Keratinocyte (primary cell): ENCODE data around the gene NOTCH3. TPM values are rescaled to one million over a fixed set of nuclear protein-coding genes. Genes with fewer than 3 reads are reported as not detected.

ENCODE experiments used
- DNase-seq: peaks from one replicate; pipeline ENCODE4 v3.0.0-alpha.2; 2011; ENCODE audit warnings: low read depth, missing footprints, low spot score
- FAIRE-seq: peaks from 2 replicates; lab custom pipeline; 2011; peaks lifted over from hg19 to GRCh38; lab: Jason Lieb, UNC
- H2AFZ ChIP-seq: 2 replicates; pipeline ENCODE4 v1.6.0; 2012; ENCODE audit warnings: low read length, control low read depth, inconsistent platforms; ENCODE audit not compliant: control insufficient read depth
- H3K27ac ChIP-seq: 2 replicates; pipeline ENCODE4 v1.5.1; 2011; ENCODE audit warnings: low read length; ENCODE audit not compliant: control insufficient read depth, insufficient read depth
- H3K27me3 ChIP-seq: 3 replicates; pipeline ENCODE4 v1.6.0; 2011; ENCODE audit warnings: low read length; ENCODE audit not compliant: control insufficient read depth, insufficient read depth; ENCODE audit errors: extremely low read depth
- H3K36me3 ChIP-seq, 2 experiments: 2 replicates in 1 of 2; 3 replicates in 1 of 2; pipeline ENCODE4 v1.5.1; 2011; ENCODE audit warnings: low read length in 2 of 2, mild to moderate bottlenecking in 1 of 2; ENCODE audit not compliant: control insufficient read depth in 2 of 2, insufficient read depth in 2 of 2; ENCODE audit errors: extremely low read depth in 1 of 2
- H3K4me1 ChIP-seq: 3 replicates; pipeline ENCODE4 v1.5.1; 2011; ENCODE audit warnings: low read length; ENCODE audit not compliant: control insufficient read depth, insufficient read depth; ENCODE audit errors: extremely low read depth
- H3K4me2 ChIP-seq: 3 replicates; pipeline ENCODE4 v1.6.0; 2011; ENCODE audit warnings: low read depth, low read length; ENCODE audit not compliant: control insufficient read depth, insufficient read depth; ENCODE audit errors: extremely low read depth
- H3K4me3 ChIP-seq, 3 experiments: fragments of 200-600 bp in 1 of 3; sonication (generic) in 1 of 3; 2 replicates in 2 of 3; 3 replicates in 1 of 3; pipeline ENCODE4 v1.5.1; 2011 to 2016; ENCODE audit warnings: low read length in 3 of 3, mild to moderate bottlenecking in 3 of 3, control low read depth in 2 of 3, inconsistent platforms in 1 of 3, low read depth in 1 of 3, mixed read lengths in 1 of 3, mixed run types in 1 of 3, moderate library complexity in 1 of 3; ENCODE audit not compliant: control insufficient read depth in 2 of 3, insufficient read depth in 2 of 3; ENCODE audit errors: extremely low read depth in 1 of 3
- H3K79me2 ChIP-seq: 2 replicates; pipeline ENCODE4 v1.6.0; 2012; ENCODE audit warnings: low read length; ENCODE audit not compliant: control insufficient read depth, insufficient read depth
- H3K9ac ChIP-seq: 3 replicates; pipeline ENCODE4 v1.6.0; 2011; ENCODE audit warnings: low read length; ENCODE audit not compliant: control insufficient read depth, insufficient read depth; ENCODE audit errors: extremely low read depth
- H3K9me1 ChIP-seq: 3 replicates; pipeline ENCODE4 v1.6.0; 2011; ENCODE audit warnings: low read length; ENCODE audit not compliant: control insufficient read depth, insufficient read depth; ENCODE audit errors: extremely low read depth
- H3K9me3 ChIP-seq: 2 replicates; pipeline ENCODE4 v1.5.1; 2012; ENCODE audit warnings: low read depth, low read length; ENCODE audit not compliant: control insufficient read depth
- H4K20me1 ChIP-seq: 3 replicates; pipeline ENCODE4 v1.6.0; 2011; ENCODE audit warnings: low read length; ENCODE audit not compliant: control insufficient read depth, insufficient read depth; ENCODE audit errors: extremely low read depth
- CTCF ChIP-seq, 3 experiments: IDR thresholded peaks in 1 of 3; conservative IDR thresholded peaks in 1 of 3; optimal IDR thresholded peaks in 1 of 3; 2 replicates in 2 of 3; 3 replicates in 1 of 3; pipeline versions ENCODE3 to v1.5.1; 2011; ENCODE audit warnings: low read length in 3 of 3, mild to moderate bottlenecking in 3 of 3, moderate library complexity in 2 of 3, control low read depth in 1 of 3, inconsistent platforms in 1 of 3; ENCODE audit not compliant: insufficient read depth in 2 of 3; ENCODE audit errors: extremely low read depth in 1 of 3
- EZH2 ChIP-seq: IDR thresholded peaks from one replicate; pipeline ENCODE4 v1.6.1; 2012; ENCODE audit warnings: inconsistent platforms, mild to moderate bottlenecking, low read length, moderate library complexity
- dilution Hi-C: fragments of 300-500 bp; cut with MboI; formaldehyde crosslinking; loops from one replicate; pipeline ENCODE4 v1.7.0; 2020; ENCODE audit warnings: low sequenced_read_pairs; ENCODE audit not compliant: extremely low pct_ligation_motif_present
- polyA plus RNA-seq, 5 experiments: library from polyadenylated mRNA; depleted of rRNA in 3 of 5; stranded (reverse) in 3 of 5; stranded (forward) in 1 of 5; unstranded in 1 of 5; fragments of >200 nt; gene quantifications; 1 replicate in 1 of 5; 2 replicates in 3 of 5; 3 replicates in 1 of 5; pipeline versions ENCODE4 v1.2.1 to v1.2.3, GENCODE V29; 2011 to 2012; ENCODE audit warnings: missing spikeins in 2 of 5, low read depth in 1 of 5, low replicate concordance in 1 of 5

NOTCH3 gene
- polyA plus RNA-seq, 1 donor (not counting 4 experiments of a cell fraction or from before 2014, with no cell fraction given) = 4.1 TPM

- Histone ChIP-seq H2AFZ (no peak overlapping the region), H3K27me3 (no peaks in the 10 kb centered on the region), H3K9ac (no peak overlapping the region), H3K9me1 (no peaks in the 10 kb centered on the region), H3K4me3 (no peak overlapping the region), H3K36me3 (peaks cover 47 to 51% of the 10 kb centered on the region in 2 experiments), H3K79me2 (peaks cover 20% of the 10 kb centered on the region), H3K27ac (no peak overlapping the region), H3K4me1 (peaks cover 24% of the 10 kb centered on the region), H3K9me3 (no peaks in the 10 kb centered on the region), H4K20me1 (peaks cover 34% of the 10 kb centered on the region), H3K4me2 (no peak overlapping the region)
- DNase-seq (no peak), FAIRE-seq (no peak)
- dilution Hi-C loops = no loop called here
- TF ChIP-seq EZH2 (no peak), CTCF (optimal IDR thresholded peaks at IDR 0.05 in 1 of 3, IDR thresholded peaks at IDR 0.05 in 1 of 3, conservative IDR thresholded peaks at IDR 0.05 in 1 of 3; ENCODE audit: extremely low read depth in 1 of 3, insufficient read depth in 2 of 3, low read length in 3 of 3) (no peak)
Observed at GRCh38 chr19:15247107-15248014, 46.6 kb upstream of the NOTCH3 start.

- H3K79me2 ChIP-seq = peaks cover 14% of the 10 kb centered on the region
- peaks cover 50 to 52% of the 10 kb centered on the region in 2 experiments for H3K36me3 ChIP-seq
Observed at GRCh38 chr19:15246198-15246481, 45.3 kb upstream of the NOTCH3 start.

More at GRCh38 chr19:15246198-15246481, 45.3 kb upstream of the NOTCH3 start:
- H3K9ac ChIP-seq = no peak overlapping the region
- FAIRE-seq = no peak
- dilution Hi-C loops = no loop called here
- no peaks in the 10 kb centered on the region for H3K27me3 ChIP-seq
- H3K4me1 ChIP-seq = peaks cover 24% of the 10 kb centered on the region
- no peak overlapping the region for H3K27ac ChIP-seq
- H2AFZ ChIP-seq = no peak overlapping the region
- H4K20me1 ChIP-seq = peaks cover 32% of the 10 kb centered on the region
- no peaks in the 10 kb centered on the region for H3K9me1 ChIP-seq
- no peak overlapping the region for H3K4me3 ChIP-seq
- H3K9me3 ChIP-seq = no peaks in the 10 kb centered on the region
- no peak for TF ChIP-seq CTCF (optimal IDR thresholded peaks at IDR 0.05 in 1 of 3, IDR thresholded peaks at IDR 0.05 in 1 of 3, conservative IDR thresholded peaks at IDR 0.05 in 1 of 3; ENCODE audit: extremely low read depth in 1 of 3, insufficient read depth in 2 of 3, low read length in 3 of 3)
- TF ChIP-seq EZH2 = no peak
- H3K4me2 ChIP-seq = no peak overlapping the region
- no peak for DNase-seq
